MG63 (cell line): ENCODE measurements around the gene TBC1D9B. TPM values are rescaled to one million over a fixed set of nuclear protein-coding genes. Genes with fewer than 3 reads are reported as not detected.

Experiments
- DNase-seq: peaks from one replicate; pipeline ENCODE4 v3.0.0-alpha.2; 2020
- H3K27me3 ChIP-seq: fragments of 250-450 bp; sonication (Bioruptor Pico); 2 replicates; pipeline ENCODE4 v1.5.1; 2020; ENCODE audit warnings: mild to moderate bottlenecking, moderate library complexity
- H3K36me3 ChIP-seq: fragments of 250-450 bp; sonication (Bioruptor Pico); 2 replicates; pipeline ENCODE4 v1.5.1; 2020; ENCODE audit warnings: mild to moderate bottlenecking, moderate library complexity
- H3K4me3 ChIP-seq: fragments of 250-450 bp; sonication (Bioruptor Pico); 2 replicates; pipeline ENCODE4 v1.5.1; 2020; ENCODE audit warnings: mild to moderate bottlenecking, moderate library complexity
- H3K9me3 ChIP-seq: fragments of 250-450 bp; sonication (Bioruptor Pico); 2 replicates; pipeline ENCODE4 v1.5.1; 2020; ENCODE audit warnings: mild to moderate bottlenecking, moderate library complexity
- total RNA-seq: library from RNA; depleted of rRNA; stranded (reverse); fragments of >200 nt; shearing (Covaris generic); gene quantifications from 2 replicates; pipeline ENCODE4 v1.2.3, GENCODE V29; 2014; ENCODE audit warnings: low replicate concordance

Gene TBC1D9B
- total RNA-seq, 1 experiment from 2014 or later: 101 TPM

DNA sequence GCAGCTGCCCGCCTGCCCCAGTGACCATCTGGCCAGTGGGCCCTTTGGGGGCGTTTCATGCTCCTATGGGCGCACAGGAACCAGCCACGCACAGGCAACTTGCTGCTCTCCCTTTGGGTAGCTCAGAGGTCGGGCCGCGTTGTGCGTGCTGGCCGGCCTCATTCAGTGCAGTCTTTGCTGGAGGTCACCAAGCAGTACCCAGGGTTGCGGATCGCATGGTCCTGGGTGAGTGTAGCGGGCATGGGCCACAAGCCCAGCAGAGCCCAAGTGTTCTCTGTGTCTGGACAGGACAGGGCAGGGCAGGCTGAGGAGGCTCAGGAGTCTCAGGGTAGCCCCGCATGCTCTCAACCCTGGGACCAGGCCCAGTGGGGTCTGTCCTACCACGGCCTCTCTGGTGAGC, 39.2 kb downstream of the TBC1D9B start:
- no peaks in the 10 kb centered on the region for H3K27me3 ChIP-seq
- peaks cover 92% of the 10 kb centered on the region for H3K36me3 ChIP-seq
- H3K9me3 ChIP-seq: no peaks in the 10 kb centered on the region
- no peak overlapping the region for H3K4me3 ChIP-seq
- no peak for DNase-seq

DNA sequence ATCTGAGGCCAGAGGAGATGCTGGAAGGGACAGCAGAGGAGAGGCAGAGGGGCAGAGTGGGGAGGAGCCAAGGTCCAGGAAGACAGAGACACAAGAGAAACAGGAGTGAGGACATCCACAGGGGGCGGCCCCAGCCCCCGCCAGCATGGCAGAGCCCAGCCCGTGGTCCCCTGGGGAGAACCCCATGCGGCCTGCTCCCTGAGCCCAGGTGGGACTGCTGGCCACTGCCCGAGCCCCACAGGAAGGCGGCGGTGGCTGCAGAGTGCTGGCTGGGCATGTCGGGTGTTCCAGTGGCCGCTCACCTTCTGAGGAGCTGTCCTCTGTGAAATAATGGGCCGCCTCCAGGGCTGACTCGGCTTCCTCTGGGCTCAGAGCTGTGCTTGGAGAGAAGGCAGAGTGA, 40.2 kb downstream of the TBC1D9B start:
- DNase-seq: no peak
- no peaks in the 10 kb centered on the region for H3K9me3 ChIP-seq
- peaks cover 92% of the 10 kb centered on the region for H3K36me3 ChIP-seq
- H3K27me3 ChIP-seq: no peaks in the 10 kb centered on the region
- H3K4me3 ChIP-seq: no peak overlapping the region

DNA sequence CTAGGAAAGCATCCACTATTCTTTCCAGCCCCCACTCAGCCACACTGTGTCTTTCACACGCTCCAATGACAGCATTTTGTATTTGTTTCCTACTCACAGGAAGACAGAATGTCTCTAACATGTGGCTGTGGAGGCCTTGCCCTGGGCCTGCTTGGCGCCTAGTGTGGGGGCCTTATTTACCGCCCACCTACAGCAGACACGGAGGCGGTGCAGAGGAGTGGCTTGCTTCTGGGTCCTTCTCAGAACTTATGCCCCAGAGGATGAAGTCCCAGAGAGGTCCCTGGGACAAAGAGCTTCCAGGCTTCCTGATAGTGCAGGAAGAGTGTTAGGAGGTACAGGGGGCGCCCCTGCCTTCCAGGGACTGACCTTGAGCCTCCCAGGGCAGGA, 40.6 kb downstream of the TBC1D9B start:
- peaks cover 93% of the 10 kb centered on the region for H3K36me3 ChIP-seq
- DNase-seq: no peak
- H3K9me3 ChIP-seq: no peaks in the 10 kb centered on the region
- no peaks in the 10 kb centered on the region for H3K27me3 ChIP-seq
- H3K4me3 ChIP-seq: no peak overlapping the region

DNA sequence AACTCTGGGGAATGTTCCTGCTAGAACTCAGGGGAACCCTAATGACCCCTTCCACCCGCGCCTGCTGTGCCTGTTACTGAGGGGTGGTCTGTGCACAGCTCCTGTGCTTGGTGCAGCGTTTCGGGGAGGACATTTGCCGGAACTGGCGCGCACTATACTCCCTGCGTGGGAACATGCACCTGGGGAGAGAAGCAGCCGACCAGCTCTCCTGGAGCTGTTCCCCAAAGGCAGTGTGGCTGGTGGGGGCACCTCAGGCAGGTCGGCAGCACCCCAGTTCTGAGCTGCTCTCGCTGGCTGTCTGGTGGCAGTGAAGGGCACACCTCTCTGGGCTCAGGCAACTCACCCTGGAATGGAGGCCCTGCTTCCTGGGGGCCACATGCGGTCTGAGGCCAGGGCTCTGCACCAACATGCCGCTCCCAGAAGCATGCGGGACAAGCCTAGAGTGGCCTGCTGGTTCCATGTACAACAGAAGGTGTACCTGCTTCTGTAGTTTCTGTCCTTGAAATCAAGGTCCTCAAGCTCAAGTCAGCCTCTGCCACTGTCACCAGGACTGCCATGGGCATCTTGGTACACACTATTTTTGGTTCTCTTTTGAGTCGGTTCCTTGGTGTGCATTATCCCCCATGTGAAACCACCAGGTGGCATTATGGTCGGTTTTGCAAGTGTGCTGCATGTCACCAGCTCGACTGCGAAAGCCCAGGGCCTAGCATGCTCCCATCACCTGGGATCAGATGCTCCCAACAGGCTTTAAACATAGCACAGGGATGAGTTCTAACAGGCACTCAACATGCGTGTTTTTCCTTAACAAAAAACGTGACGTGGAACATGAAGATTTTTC, 41.2 kb downstream of the TBC1D9B start:
- Histone ChIP-seq H3K36me3 (peaks cover 98% of the 10 kb centered on the region), H3K4me3 (no peak overlapping the region), H3K9me3 (no peaks in the 10 kb centered on the region), H3K27me3 (no peaks in the 10 kb centered on the region)
- DNase-seq: no peak

DNA sequence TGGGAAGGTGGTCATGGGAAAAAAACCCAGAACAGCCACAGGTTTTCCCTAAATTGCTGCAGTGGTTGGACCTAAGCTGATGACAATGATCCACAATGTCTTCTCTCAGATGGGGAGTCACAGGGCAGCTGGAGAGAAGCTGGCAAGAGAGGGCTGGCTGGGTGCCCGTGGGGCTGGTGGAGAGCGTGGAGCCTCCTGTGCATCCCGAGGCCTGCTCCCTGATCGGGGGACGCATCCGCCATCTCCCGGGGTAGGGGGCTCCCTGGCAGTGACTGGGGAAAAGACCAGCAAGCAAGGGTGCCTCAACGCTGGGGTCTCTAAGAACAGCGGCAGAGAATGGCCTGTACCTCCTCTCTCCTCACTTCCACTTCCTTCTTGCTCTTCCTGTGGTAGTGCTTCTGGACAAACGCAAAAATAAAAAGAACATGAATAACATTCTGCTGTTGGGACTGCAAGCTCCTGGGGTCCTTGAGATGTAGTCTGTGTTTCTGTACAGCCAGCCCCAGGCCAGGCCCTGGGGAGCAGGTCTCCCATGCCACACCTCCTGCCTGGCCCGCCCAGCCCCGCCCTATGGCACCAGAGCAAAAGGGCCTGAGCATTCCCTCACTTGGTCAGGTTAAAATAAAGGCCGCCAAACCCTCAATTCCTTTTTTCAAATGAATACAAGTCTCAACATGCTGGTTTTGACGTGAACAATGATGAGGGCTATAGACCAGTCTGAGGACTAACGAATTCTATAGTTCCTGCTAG, 42.0 kb downstream of the TBC1D9B start:
- Histone ChIP-seq H3K9me3 (no peaks in the 10 kb centered on the region), H3K27me3 (no peaks in the 10 kb centered on the region), H3K4me3 (no peak overlapping the region), H3K36me3 (peaks cover 94% of the 10 kb centered on the region)
- DNase-seq: no peak

DNA sequence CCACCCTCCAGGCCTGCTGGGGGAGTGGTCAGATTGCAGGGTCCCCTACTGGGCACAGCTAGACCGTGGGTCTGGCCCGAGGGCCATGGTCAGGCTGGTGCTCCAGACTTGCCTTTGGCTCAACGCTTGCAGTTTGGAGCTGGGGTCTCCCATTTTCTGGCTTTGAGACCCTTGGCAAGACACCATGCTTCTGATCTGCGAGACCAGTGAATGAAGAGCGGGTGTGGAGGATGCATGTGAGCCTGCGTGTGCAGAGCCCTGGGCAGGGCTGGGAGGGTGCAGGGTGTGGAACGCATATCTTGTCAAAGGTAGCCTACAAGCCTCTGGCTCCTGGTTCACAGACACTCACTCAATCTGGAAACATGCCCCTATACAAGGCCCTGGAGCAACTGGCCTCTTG, 43.0 kb downstream of the TBC1D9B start:
- no peak for DNase-seq
- H3K4me3 ChIP-seq: no peak overlapping the region
- H3K36me3 ChIP-seq: peaks cover 87% of the 10 kb centered on the region
- no peaks in the 10 kb centered on the region for H3K9me3 ChIP-seq
- H3K27me3 ChIP-seq: no peaks in the 10 kb centered on the region

DNA sequence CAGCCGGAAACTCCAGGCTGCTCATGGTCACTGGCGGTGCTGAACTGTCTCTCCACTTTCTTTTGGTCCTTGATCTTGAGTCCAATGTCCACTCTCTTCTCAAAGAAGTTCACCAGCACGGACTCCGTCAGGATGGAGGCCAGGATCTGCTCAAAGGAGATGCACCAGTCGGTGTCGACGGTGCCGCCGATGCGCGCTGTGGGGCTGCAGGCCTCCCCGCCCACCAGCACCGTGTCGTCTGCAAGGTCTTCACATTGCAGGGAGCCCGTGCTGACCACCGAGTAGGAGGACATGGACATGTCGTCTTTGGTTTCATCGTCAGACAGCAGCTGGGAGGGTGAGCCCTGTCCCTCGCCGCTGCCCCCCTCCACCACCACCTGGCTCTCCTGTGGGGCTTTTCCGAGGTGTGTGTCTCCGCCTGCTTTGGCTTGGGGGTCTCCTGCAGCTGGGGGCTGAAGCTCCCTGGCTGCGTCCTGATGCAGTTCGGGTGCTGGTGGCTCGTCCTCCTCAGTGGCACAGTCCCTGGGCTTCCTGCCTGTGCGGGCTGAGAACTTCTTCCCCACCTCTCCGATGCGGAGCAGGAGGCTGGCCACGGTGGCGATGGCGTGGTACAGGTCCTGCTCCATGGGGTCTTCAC, 44.1 kb downstream of the TBC1D9B start:
- DNase-seq: no peak
- H3K4me3 ChIP-seq: no peak overlapping the region
- H3K27me3 ChIP-seq: no peaks in the 10 kb centered on the region
- H3K9me3 ChIP-seq: no peaks in the 10 kb centered on the region
- peaks cover 78% of the 10 kb centered on the region for H3K36me3 ChIP-seq

DNA sequence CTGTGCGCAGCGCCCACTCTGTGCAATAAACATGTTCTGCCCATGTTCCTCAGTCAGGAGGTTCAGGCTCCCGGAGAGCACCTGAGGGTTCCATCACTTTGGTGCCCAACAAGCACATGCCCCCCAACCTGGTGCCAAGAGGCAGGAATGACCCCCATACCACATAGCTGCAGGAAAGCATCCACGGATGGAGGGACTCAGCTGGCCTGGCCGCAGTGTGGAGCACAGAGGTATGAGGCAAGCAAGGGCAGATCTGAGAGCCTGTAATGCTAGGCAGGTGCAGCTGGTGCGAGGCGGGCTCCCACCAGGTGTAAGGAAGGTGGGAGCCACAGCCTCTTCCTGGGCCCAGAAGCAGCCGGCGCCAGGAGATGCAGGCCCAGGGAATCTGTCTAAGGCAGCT, 44.8 kb downstream of the TBC1D9B start:
- Histone ChIP-seq H3K36me3 (peaks cover 71% of the 10 kb centered on the region), H3K27me3 (no peaks in the 10 kb centered on the region), H3K4me3 (no peak overlapping the region), H3K9me3 (no peaks in the 10 kb centered on the region)
- DNase-seq: no peak

DNA sequence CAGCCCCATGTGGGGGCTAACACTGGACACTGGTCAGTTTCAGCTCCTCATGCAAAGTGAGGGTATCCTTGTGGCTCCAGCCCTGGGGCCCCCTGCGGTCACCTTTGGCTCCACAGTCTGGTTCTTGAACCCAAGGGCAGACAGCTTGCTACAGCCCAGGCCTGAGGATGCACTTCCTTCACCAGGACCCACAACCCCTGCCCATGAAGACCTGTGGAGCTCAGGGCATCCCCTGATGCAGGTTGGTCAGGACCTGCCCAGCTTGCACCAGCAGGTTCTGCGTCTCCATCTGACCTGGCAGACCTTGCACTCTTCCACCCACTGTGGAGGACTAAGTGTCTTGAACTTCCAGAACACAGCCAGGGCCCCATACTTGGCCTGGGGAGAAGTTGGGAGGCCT, 45.4 kb downstream of the TBC1D9B start:
- DNase-seq: no peak
- Histone ChIP-seq H3K27me3 (no peaks in the 10 kb centered on the region), H3K36me3 (peaks cover 65% of the 10 kb centered on the region), H3K9me3 (no peaks in the 10 kb centered on the region), H3K4me3 (no peak overlapping the region)

DNA sequence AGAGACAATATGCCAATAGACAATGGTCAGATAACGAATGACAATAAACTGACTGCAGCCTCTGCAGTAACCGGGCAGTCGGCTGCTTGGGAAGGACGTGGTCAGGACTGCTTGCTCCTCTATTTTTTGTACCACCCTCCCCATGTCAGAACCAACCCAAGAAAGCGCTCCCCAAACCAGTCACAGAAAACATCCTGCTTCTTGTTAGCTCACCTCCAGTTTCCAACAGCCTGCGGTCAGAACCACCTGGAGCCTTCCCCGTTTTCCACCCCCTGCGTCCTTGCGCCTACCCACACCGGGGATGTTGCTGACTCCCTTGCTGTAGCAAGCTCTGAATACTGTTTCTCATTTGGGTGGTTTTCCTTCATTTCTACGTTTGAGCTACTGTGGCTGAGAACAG, 47.4 kb downstream of the TBC1D9B start:
- no peak overlapping the region for H3K4me3 ChIP-seq
- H3K9me3 ChIP-seq: no peaks in the 10 kb centered on the region
- H3K36me3 ChIP-seq: peaks cover 47% of the 10 kb centered on the region
- H3K27me3 ChIP-seq: no peaks in the 10 kb centered on the region
- no peak for DNase-seq

DNA sequence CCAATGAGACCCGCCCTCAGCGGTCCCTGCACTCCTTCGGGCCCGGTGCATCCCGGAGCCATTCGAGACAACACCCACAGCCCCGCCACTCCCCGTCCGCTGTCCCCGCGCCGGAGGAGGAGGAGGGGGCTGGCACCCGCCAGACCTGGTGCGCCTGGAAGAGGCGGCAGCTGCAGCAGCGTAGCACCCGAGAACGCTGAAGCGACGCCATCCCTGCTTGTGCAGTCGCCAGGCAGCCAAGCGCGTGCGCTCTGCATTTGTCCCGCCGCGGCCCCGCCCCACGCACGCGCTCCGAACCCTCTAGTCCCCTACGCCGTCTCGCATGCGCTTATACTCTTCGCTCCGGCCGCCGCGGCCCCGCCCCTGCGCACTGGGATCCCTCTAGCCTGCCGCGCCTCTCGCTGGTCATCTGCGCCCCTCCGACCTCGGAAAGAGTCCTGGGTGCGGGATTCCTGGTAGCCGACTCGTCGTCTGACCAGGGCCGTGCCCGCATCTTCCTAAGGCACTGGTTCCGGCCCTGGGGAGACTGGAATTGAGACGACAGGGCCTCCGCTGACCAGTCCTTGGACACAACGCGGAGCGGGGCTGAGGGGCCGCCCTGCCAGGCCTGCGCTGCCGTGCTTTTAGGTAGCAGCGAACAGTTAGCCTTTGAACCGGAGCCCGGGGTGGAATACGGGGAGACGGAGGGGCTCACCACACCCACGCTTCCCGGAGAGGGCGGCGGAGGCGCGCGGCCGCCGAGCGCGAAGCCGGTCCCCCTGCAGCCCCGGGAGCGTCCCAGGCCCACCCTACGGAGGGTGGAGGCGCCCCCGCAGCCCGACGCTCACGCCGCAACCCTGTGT, 48.9 kb downstream of the TBC1D9B start, which contains the start of gene MRNIP:
TSS of gene MRNIP (minus strand) at position 232 of the 842 bp plus-strand sequence. CDS start at position 211, 21 bp downstream.
- peaks cover 35% of the 10 kb centered on the region for H3K36me3 ChIP-seq
- DNase-seq: peak; percentile 99
- no peaks in the 10 kb centered on the region for H3K27me3 ChIP-seq
- no peaks in the 10 kb centered on the region for H3K9me3 ChIP-seq
- H3K4me3 ChIP-seq: peak within 1 kb of the TSS; percentile 94

DNA sequence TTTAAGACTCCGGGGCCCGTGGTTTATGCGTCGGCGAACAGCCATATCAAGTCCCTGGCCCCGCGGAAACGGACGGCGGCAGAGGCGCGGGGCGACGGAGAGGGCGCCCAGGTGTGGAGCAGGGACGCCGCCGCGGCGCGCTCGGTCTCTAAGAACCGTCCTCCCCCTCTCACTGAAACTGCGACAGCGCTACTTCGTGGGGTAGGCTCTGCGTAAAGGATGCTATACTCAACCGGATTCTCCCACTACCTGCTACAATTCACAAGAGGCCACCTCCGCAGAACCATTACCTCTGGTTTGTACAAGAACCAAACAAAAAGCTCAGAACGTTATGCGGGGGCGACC, 49.5 kb downstream of the TBC1D9B start:
- Histone ChIP-seq H3K36me3 (peaks cover 29% of the 10 kb centered on the region), H3K27me3 (no peaks in the 10 kb centered on the region), H3K4me3 (peak overlapping the region; percentile 94), H3K9me3 (no peaks in the 10 kb centered on the region)
- peak; percentile 31 for DNase-seq

DNA sequence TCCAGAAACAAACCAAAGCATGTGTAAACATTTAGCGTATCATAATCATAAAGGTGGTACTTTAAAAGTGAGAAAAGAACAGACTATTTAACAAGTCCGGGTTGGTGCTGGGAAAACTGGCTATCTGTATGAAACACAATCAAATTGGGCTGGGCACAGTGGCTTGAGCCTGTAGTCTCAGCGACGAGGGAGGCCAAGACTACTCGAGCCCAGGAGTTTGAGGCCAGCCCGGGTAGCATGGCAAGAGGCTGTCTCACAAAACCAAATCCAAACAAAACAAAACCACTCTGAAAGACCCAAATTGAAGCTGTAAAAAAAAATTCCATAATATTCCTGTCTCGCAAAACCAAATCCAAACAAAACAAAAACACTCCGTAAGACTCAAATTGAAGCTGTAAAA, 53.3 kb downstream of the TBC1D9B start:
- no peaks in the 10 kb centered on the region for H3K9me3 ChIP-seq
- H3K4me3 ChIP-seq: no peak overlapping the region
- H3K27me3 ChIP-seq: no peaks in the 10 kb centered on the region
- DNase-seq: no peak
- peaks cover 34% of the 10 kb centered on the region for H3K36me3 ChIP-seq

DNA sequence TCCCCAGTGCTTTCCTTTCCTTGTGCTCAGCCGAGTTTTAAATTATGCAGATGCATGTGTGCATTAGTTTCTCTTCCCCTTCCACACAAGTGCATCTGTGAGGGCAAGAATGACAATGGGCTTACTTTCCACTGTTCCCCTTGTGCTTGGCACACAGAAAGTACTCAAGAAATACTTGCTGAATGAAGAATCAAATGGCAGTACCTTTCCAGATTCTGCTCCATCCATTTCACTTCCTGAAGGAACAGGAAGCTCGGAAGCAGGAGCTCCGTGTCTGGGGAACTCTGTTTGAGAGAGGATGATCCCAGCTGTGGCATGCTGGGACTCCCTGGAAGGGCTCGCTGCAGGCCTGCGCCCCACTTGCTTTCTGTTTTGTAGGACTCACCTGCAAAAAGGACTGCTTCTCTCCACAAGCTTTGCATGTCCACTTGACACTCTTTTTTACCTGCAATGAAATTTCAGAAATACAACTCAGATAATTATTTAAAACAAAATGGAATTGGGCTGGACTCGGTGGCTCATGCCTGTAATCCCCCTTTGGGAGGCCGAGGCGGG, 54.6 kb downstream of the TBC1D9B start:
- Histone ChIP-seq H3K27me3 (no peaks in the 10 kb centered on the region), H3K4me3 (no peak overlapping the region), H3K9me3 (no peaks in the 10 kb centered on the region), H3K36me3 (peaks cover 40% of the 10 kb centered on the region)
- DNase-seq: no peak

DNA sequence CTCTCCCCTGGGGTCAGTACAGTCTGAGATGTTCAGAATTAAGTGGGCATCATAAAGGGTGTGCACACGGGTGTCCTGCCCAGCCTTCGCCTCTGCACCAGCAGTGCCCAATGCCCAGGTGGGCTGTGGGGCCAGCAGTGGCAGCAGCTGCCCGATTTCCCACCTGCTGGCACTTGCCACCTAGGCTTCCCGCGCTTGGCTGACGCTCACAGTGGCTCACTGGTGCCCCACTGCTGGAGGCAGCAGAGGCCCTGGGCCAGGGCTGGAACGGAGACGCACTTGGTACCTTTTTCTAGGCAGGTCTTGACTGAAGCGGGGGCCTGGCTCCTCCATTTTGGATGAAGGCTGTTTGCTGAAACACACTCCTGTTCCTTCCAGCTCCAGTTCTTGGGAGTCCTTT, 66.1 kb downstream of the TBC1D9B start:
- no peak for DNase-seq
- Histone ChIP-seq H3K27me3 (no peaks in the 10 kb centered on the region), H3K4me3 (no peak overlapping the region), H3K9me3 (peaks cover 13% of the 10 kb centered on the region), H3K36me3 (peaks cover 58% of the 10 kb centered on the region)

DNA sequence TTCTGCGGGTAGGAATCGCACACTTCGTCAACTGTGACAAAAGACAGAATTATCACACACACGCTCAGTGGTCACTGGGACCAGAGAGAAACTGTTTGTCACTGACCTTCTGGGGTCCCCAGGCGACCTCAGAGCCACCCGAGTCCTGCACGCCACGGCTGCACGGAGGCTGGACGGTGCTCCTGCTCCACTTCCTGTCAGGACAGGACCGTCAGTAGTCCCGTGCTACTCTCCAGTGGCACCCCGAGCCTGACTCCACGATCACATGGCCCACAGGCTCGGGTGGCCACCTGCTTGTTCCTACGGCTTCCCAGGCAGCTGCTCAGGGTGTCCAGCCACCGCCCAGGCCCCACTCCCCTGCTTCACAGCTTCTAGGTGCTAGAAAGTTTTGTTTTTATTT, 66.9 kb downstream of the TBC1D9B start:
- H3K36me3 ChIP-seq: peaks cover 58% of the 10 kb centered on the region
- H3K4me3 ChIP-seq: no peak overlapping the region
- no peak for DNase-seq
- H3K9me3 ChIP-seq: peaks cover 11% of the 10 kb centered on the region
- H3K27me3 ChIP-seq: no peaks in the 10 kb centered on the region
